Thymus (tissue), 11 donors: Measurements from ENCODE around the gene TTC16. TPM values are rescaled to one million over a fixed set of nuclear protein-coding genes. Genes with fewer than 3 reads are reported as not detected.
A peak's percentile ranks its signal among the peaks of the same experiment; 100 is the strongest.

Experiments
- DNase-seq, 9 donors: peaks; one replicate each; pipeline ENCODE4 v3.0.0-alpha.2; 2013; ENCODE audit warnings: low spot score in 9 of 9, low read depth in 6 of 9, missing footprints in 1 of 9
- H3K27ac ChIP-seq, 2 donors: one replicate each; pipeline ENCODE4 v1.5.1; 2013; ENCODE audit warnings: control low read depth in 1 of 2, low read depth in 1 of 2, low read length in 1 of 2, mild to moderate bottlenecking in 1 of 2, moderate library complexity in 1 of 2
- H3K27me3 ChIP-seq, 2 donors: one replicate each; pipeline ENCODE4 v1.5.1; 2013; ENCODE audit warnings: low read length in 1 of 2; ENCODE audit not compliant: control insufficient read depth in 2 of 2, insufficient read depth in 1 of 2
- H3K36me3 ChIP-seq, 2 donors: one replicate each; pipeline ENCODE4 v1.5.1; 2013; ENCODE audit warnings: low read length in 1 of 2, mild to moderate bottlenecking in 1 of 2, moderate library complexity in 1 of 2; ENCODE audit not compliant: control insufficient read depth in 2 of 2, insufficient read depth in 2 of 2
- H3K4me1 ChIP-seq, 2 donors: one replicate each; pipeline ENCODE4 v1.5.1; 2013; ENCODE audit warnings: low read length in 2 of 2; ENCODE audit not compliant: control insufficient read depth in 2 of 2, insufficient read depth in 2 of 2
- H3K4me3 ChIP-seq, 2 donors: one replicate each; pipeline ENCODE4 v1.5.1; 2013; ENCODE audit warnings: low read length in 2 of 2, control low read depth in 1 of 2, mild to moderate bottlenecking in 1 of 2
- H3K9me3 ChIP-seq, 2 donors: one replicate each; pipeline ENCODE4 v1.5.1; 2013; ENCODE audit warnings: low read length in 1 of 2, mild to moderate bottlenecking in 1 of 2; ENCODE audit not compliant: control insufficient read depth in 2 of 2, insufficient read depth in 1 of 2
- WGBS: extraction: QIAGEN DNeasy Blood & Tissue Kit; methylation state at CpG from one replicate; pipeline ENCODE4 v1.1.7; 2013; 5-methylcytosine and 5-hydroxymethylcytosine counted together
- polyA plus RNA-seq: library from polyadenylated mRNA; stranded (reverse); fragments of 200-250 nt; gene quantifications from one replicate; pipeline ENCODE4 v1.2.3, GENCODE V29; 2013
- total RNA-seq: library from RNA; stranded (reverse); fragments of 120-200 nt; gene quantifications from one replicate; pipeline ENCODE4 v1.2.4, GENCODE V29; 2013
- donor health status: healthy.

Gene TTC16
- total and polyA plus RNA-seq, 2 donors: 0.09 to 0.18 TPM

DNA sequence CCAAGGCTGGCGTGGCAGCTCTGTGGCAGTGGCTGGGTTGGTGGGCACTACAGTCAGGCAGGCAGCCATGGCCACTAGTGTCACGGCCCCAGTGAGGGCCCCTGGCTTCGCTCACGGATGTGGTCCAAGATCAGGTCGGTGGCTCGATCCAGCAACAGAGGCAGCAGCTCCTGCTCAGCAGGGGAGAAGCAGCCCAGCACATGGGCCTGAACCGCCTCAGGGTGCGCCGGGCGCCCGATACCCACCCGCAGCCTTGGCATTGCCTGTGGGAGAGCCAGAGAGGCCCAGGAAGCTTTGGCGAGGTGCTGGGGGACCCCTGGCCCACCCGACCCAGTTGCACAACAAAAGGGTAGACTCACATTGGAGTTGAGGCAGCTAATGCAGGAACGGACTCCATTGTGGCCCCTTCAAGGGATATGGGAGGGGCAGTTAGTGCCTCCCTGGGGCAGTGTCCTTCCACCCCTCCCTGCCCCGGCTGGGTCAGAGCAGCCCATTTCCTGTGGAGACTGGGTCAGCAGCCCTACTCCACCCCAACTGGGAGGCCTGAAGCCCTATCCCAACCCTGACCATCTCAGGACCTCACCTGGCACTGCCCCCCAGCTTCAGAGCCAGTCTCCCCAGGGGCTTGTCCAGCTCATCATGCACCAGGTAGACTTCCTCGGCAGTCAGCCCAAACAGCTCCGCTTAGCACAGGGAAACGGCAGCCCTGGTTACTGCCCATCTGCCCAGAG lies 1.7 kb upstream of the TTC16 start:
- Histone ChIP-seq H3K4me3 (peak overlapping the region in 1 of 2 donors; percentile 69), H3K4me1 (peaks cover 15 to 34% of the 10 kb centered on the region in 2 donors), H3K36me3 (no peaks in the 10 kb centered on the region), H3K27ac (no peak overlapping the region), H3K9me3 (peaks cover 0 to 9% of the 10 kb centered on the region in 2 donors), H3K27me3 (peaks cover 0 to 12% of the 10 kb centered on the region in 2 donors)
- no peak for DNase-seq
- WGBS: 88% methylated on average over 19 of the region's 19 CpGs

DNA sequence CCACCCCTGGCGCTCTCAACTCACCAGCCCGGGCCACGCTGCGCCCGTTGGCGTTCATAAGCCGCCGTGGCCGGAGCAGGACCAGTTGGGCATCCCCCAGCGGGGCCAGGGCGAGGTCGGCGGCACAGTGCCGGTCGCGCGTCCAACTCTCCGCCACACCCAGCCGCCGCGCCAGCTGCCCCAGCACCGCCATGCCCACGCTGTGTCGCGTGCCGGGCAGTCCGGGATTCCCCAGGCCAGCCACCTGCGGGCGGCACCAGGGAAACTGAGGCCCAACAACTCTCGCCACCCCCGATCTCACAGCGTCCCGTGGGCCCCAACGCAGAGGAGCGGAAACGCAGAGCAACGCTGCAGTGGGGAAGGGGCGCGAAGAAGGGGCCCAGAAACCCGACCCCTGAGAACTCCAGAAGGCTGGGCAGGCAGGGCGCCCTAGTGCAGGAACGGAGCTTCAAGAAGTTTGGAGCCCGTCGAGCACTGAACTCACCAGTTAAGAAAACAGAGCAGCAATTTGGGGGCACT lies 869 bp upstream of the TTC16 start:
- no peaks in the 10 kb centered on the region for H3K36me3 ChIP-seq
- peak in 1 of 9 donors; percentile 26 for DNase-seq
- 1% methylated on average over 44 of the region's 44 CpGs for WGBS

DNA sequence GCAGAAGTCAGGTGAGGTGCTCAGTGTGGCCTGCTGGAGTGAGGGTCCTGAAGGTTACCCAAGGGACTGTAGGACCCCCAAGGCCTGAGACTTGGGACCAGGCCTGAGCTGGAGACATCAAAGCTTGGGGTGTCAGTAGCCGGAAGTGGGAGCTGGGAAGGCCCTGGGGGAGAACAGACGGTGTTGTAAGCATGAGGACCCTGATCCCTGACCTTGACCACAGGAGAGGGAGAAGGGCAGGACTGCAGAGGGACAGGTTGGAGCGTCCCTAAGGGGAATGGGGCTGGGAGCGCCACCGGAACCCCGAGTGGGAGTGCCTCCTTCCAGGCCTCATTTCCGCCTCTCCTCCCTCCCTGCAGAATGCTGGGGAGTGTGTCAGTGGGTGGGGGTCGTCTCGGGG lies 533 bp downstream of the TTC16 start:
- no peak overlapping the region for H3K4me3 ChIP-seq
- WGBS: 96% methylated on average over 9 of the region's 9 CpGs
- H3K4me1 ChIP-seq: peaks cover 10 to 27% of the 10 kb centered on the region in 2 donors
- no peaks in the 10 kb centered on the region for H3K36me3 ChIP-seq
- H3K27me3 ChIP-seq: peaks cover 0 to 16% of the 10 kb centered on the region in 2 donors
- DNase-seq: no peak
- peaks cover 0 to 13% of the 10 kb centered on the region in 2 donors for H3K9me3 ChIP-seq
- H3K27ac ChIP-seq: no peak overlapping the region

More for the DNA sequence above, 869 bp upstream of the TTC16 start:
- Histone ChIP-seq H3K4me1 (peaks cover 15 to 38% of the 10 kb centered on the region in 2 donors), H3K27me3 (peaks cover 0 to 12% of the 10 kb centered on the region in 2 donors), H3K27ac (peak overlapping the region in 1 of 2 donors; percentile 36), H3K4me3 (peak overlapping the region; percentile 69 to 94), H3K9me3 (peaks cover 0 to 9% of the 10 kb centered on the region in 2 donors)

DNA sequence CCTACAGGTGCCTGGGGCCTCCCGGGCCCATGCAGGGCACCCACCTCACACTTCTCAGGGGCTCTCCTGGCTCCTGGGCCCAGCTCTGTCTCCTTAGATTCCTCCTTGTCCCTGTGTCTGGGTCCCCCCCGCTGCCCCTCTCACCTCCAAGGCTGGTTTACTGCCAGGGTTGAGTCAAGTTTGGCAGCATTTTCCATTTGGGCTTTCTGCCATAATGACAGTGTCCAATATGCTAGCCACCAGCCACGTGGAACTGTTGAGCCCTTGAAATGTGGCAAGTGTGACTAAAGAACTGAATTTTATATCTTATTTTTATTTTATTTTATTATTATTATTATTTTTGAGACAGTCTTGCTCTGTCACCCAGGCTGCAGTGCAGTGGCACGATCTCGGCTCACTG lies 1.9 kb downstream of the TTC16 start:
- no peaks in the 10 kb centered on the region for H3K36me3 ChIP-seq
- 96% methylated on average over 5 of the region's 5 CpGs for WGBS
- no peak for DNase-seq
- H3K4me3 ChIP-seq: no peak overlapping the region
- peaks cover 0 to 20% of the 10 kb centered on the region in 2 donors for H3K27me3 ChIP-seq
- peaks cover 5 to 17% of the 10 kb centered on the region in 2 donors for H3K4me1 ChIP-seq
- peaks cover 0 to 13% of the 10 kb centered on the region in 2 donors for H3K9me3 ChIP-seq
- H3K27ac ChIP-seq: no peak overlapping the region

GRCh38 chr9:127720031-127720864 lies 4.4 kb downstream of the TTC16 start:
- peaks cover 0 to 11% of the 10 kb centered on the region in 2 donors for H3K9me3 ChIP-seq
- no peak for DNase-seq
- no peak overlapping the region for H3K27ac ChIP-seq
- H3K36me3 ChIP-seq: no peaks in the 10 kb centered on the region
- peaks cover 0 to 24% of the 10 kb centered on the region in 2 donors for H3K27me3 ChIP-seq
- H3K4me1 ChIP-seq: peaks cover 5 to 16% of the 10 kb centered on the region in 2 donors
- H3K4me3 ChIP-seq: no peak overlapping the region
- WGBS: 90% methylated on average over 12 of the region's 12 CpGs

- no peaks in the 10 kb centered on the region for H3K36me3 ChIP-seq
- peaks cover 5 to 15% of the 10 kb centered on the region in 2 donors for H3K4me1 ChIP-seq
- H3K4me3 ChIP-seq: no peak overlapping the region
- no peak overlapping the region for H3K27ac ChIP-seq
- H3K27me3 ChIP-seq: peaks cover 0 to 24% of the 10 kb centered on the region in 2 donors
- peaks cover 0 to 5% of the 10 kb centered on the region in 2 donors for H3K9me3 ChIP-seq
- no peak for DNase-seq
Observed at GRCh38 chr9:127720865-127721227, 5.0 kb downstream of the TTC16 start.

DNA sequence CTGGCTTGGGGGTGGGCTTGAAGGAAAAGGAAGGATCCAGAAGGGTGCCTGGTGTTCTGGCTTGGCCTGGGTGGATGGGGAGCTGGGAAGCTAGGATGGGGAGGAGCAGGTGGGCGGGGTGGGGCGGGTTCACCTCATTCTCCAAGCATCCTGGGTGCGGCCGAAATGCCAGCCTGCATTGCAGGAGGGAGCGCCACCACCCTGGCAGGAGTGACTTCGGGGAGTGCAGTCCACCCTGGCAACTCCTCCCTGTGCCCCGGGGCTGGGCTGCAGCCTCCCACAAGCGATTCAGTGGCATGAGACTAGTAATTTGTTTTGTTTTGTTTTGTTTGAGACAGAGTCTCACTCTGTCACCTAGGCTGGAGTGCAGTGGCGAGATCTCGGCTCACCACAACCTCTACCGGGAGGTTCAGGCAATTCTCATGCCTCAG lies 5.5 kb downstream of the TTC16 start:
- DNase-seq: no peak

DNA sequence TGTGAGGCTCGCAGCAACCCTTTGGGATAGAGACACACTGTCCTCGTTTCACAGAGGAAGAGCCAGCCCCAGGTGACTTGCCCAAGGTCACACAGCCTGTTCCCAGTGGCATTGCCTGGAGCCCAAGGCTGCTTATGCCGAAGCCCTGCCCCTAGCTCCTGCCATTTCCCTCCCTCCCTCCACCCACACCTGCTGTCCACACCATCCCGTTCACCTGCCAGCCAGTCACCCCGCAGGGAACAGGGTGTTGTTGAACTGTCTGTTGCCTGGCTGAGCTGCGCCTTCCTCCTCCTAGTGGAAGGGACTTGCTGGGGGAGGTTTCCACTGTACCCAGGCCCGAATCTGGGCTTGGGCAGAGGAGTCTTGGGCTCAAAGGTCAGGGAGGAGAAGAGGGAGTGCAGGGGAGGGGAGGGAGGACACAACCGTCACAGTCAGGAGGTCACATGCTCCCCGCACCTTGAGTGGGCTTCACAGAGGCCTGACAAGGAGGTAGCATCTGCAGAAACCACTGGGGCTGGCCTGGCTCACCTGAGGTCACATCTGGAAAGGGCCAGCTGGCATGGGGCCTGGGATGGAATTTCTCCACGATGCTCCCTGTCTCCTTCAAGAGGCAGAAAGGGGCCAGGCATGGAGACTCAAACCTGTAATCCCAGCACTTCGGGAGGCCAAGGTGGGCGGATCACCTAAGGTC lies 6.3 kb downstream of the TTC16 start:
- Histone ChIP-seq H3K36me3 (no peaks in the 10 kb centered on the region), H3K27me3 (peaks cover 0 to 24% of the 10 kb centered on the region in 2 donors), H3K4me3 (no peak overlapping the region), H3K27ac (no peak overlapping the region), H3K9me3 (peaks cover 0 to 3% of the 10 kb centered on the region in 2 donors), H3K4me1 (peaks cover 0 to 10% of the 10 kb centered on the region in 2 donors)
- no peak for DNase-seq
- 91% methylated on average over 12 of the region's 12 CpGs for WGBS

More for the DNA sequence above, 5.5 kb downstream of the TTC16 start:
- peaks cover 0 to 24% of the 10 kb centered on the region in 2 donors for H3K27me3 ChIP-seq
- H3K4me1 ChIP-seq: peaks cover 0 to 10% of the 10 kb centered on the region in 2 donors
- peaks cover 0 to 3% of the 10 kb centered on the region in 2 donors for H3K9me3 ChIP-seq
- H3K27ac ChIP-seq: no peak overlapping the region
- no peaks in the 10 kb centered on the region for H3K36me3 ChIP-seq
- no peak overlapping the region for H3K4me3 ChIP-seq
- 82% methylated on average over 11 of the region's 11 CpGs for WGBS
